GM21723 (cell line): ENCODE data around the gene GFOD2.

Source experiments
- ATAC-seq: cut with Tn5 transposase; IDR thresholded peaks from one replicate; pipeline ENCODE4 v1.9.1; 2021; ENCODE audit warnings: mild to moderate bottlenecking, moderate library complexity; ENCODE audit not compliant: unreplicated experiment

GFOD2 gene

GRCh38 chr16:67733734-67734470 lies 14.8 kb upstream of the GFOD2 start:
- no peak for ATAC-seq

- ATAC-seq: no peak
Measured at GRCh38 chr16:67731753-67732095, 12.6 kb upstream of the GFOD2 start.

- no peak for ATAC-seq
Measured at GRCh38 chr16:67731071-67731752, 12.1 kb upstream of the GFOD2 start.

GRCh38 chr16:67730326-67730725 lies 11.2 kb upstream of the GFOD2 start:
- no peak for ATAC-seq

GRCh38 chr16:67729636-67730248 lies 10.6 kb upstream of the GFOD2 start:
- ATAC-seq: no peak

- no peak for ATAC-seq
Measured at GRCh38 chr16:67727521-67728485, 8.7 kb upstream of the GFOD2 start.

- ATAC-seq: no peak
Measured at GRCh38 chr16:67726106-67727034, 7.3 kb upstream of the GFOD2 start.

GRCh38 chr16:67723911-67724305 lies 4.8 kb upstream of the GFOD2 start:
- ATAC-seq: no peak

GRCh38 chr16:67723151-67723910 lies 4.2 kb upstream of the GFOD2 start:
- ATAC-seq: no peak

GRCh38 chr16:67720236-67720635 lies 1.1 kb upstream of the GFOD2 start:
- ATAC-seq: no peak

- ATAC-seq: peak; percentile 31
Measured at GRCh38 chr16:67719778-67720144, 645 bp upstream of the GFOD2 start.

GRCh38 chr16:67718668-67719047 lies 458 bp downstream of the GFOD2 start:
- peak; percentile 32 for ATAC-seq

GRCh38 chr16:67716097-67716496 lies 3.0 kb downstream of the GFOD2 start:
- no peak for ATAC-seq

GRCh38 chr16:67714522-67714921 lies 4.6 kb downstream of the GFOD2 start:
- no peak for ATAC-seq

GRCh38 chr16:67713647-67714273 lies 5.4 kb downstream of the GFOD2 start:
- ATAC-seq: no peak

GRCh38 chr16:67710607-67711006 lies 8.5 kb downstream of the GFOD2 start:
- no peak for ATAC-seq

GRCh38 chr16:67709050-67709449 lies 10.1 kb downstream of the GFOD2 start:
- no peak for ATAC-seq

- no peak for ATAC-seq
Measured at GRCh38 chr16:67708368-67708771, 10.7 kb downstream of the GFOD2 start.

GRCh38 chr16:67707790-67708189 lies 11.3 kb downstream of the GFOD2 start:
- ATAC-seq: no peak
